ENCODE results near the gene ELMO1. TPM values are rescaled to one million over a fixed set of nuclear protein-coding genes. Genes with fewer than 3 reads are reported as not detected.

The ELMO1 gene
- total and polyA plus RNA-seq, 10 of the 15 experiments (the other 5 are each of a cell fraction or from before 2014, with no cell fraction given): 22.6 to 85.9 (median 56.6) TPM

DNA sequence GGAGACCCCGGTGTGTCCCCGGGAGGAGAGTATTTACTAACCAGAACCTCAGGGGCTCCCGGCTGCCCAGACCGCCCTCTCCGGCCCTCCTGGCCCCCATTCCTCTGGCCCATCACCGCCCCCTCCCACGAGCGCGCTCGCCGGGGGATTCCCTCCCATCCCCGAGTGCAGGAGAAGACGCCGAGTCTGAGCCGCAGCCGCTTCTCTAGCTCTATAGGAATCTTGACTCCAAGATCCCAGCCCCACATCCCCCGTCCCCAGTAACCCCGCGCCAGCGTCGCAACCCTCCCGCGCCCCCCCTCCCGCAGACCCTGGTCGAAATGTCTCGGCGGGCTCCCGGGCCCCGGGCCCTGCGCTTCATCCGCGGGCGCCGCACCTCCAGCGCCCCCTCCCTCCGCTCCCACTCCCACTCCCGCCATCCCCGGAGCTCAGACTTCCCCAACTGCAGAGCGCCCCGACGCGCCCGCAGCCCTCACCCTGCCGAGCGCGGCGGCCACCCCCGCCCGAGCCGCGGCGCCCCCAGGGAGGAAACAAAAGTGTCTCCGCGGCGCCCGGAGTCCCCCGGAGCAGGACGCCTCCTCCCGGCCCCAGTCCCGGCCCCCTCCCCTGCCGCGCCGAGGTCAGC, 541 bp downstream of the ELMO1 start:
- in situ Hi-C loops (cut with MboI): no loop called here
- H4K20me1 ChIP-seq (ENCODE audit: control insufficient read depth, insufficient read depth): no peaks in the 10 kb centered on the region
- CTCF ChIA-PET: interaction anchor here (1.3 to 2.8 kb wide), 2 partner anchors 47 to 54 kb away, joined by 3 to 8 read pairs; no protein-coding TSS in a partner anchor
- peak overlapping the region; percentile 71 for H3K4me3 ChIP-seq
- H3K9ac ChIP-seq (ENCODE audit: control insufficient read depth, insufficient read depth, low read length): peak overlapping the region; percentile 11; the same call in 1 of the 2 replicates
- ATAC-seq: peak; percentile 48
- peak overlapping the region; percentile 37 for H2AFZ ChIP-seq (ENCODE audit: control insufficient read depth, low read depth, low read length)
- H3K4me1 ChIP-seq (ENCODE audit: control insufficient read depth, insufficient read depth, low read length): peaks cover 7% of the 10 kb centered on the region
- no peaks in the 10 kb centered on the region for H3K79me2 ChIP-seq (ENCODE audit: control insufficient read depth, insufficient read depth, low read length)
- no peak for FAIRE-seq
- RAD21 ChIA-PET (ENCODE audit: unreplicated experiment): interaction anchor here (1.5 kb wide), 1 partner anchor 95 kb away, joined by 3 read pairs; no protein-coding TSS in a partner anchor
- H3K9me3 ChIP-seq (replicated peaks; ENCODE audit: control insufficient read depth, insufficient read depth, low read length): no peaks in the 10 kb centered on the region
- BruUV-seq (replicated peaks): no TSS peak
- no peak for DNase-seq (ENCODE audit: low read depth, low spot score)
- no peaks in the 10 kb centered on the region; a peak in 1 of 4 replicates for H3K27me3 ChIP-seq (replicated peaks in 1 of 2; ENCODE audit: control insufficient read depth in 2 of 2, insufficient read depth in 2 of 2, low read length in 1 of 2)
- SMC1A ChIA-PET (ENCODE audit: uncharacterized antibody, unreplicated experiment): interaction anchor here (0.6 to 1.7 kb wide), 3 partner anchors 33 to 386 kb away, joined by 3 read pairs; no protein-coding TSS in a partner anchor
- no peak overlapping the region for H3K27ac ChIP-seq (ENCODE audit: control insufficient read depth, insufficient read depth)
- intact Hi-C loops (cut with micrococcal nuclease; ENCODE audit: unreplicated experiment): loop anchor here (2.0 kb wide), 1 partner anchor 95 kb away; no protein-coding TSS in a partner anchor
- H3K4me2 ChIP-seq (ENCODE audit: control insufficient read depth, insufficient read depth): peak overlapping the region; percentile 94
- no peaks in the 10 kb centered on the region for H3K36me3 ChIP-seq (ENCODE audit: control insufficient read depth in 2 of 2, insufficient read depth in 2 of 2, low read length in 1 of 2)
- POLR2A ChIA-PET: no interaction called here
- TF ChIP-seq DPF2 (IDR thresholded peaks at IDR 0.05) (no peak), RAD51 (IDR thresholded peaks at IDR 0.05) (no peak), RUNX3 (IDR thresholded peaks at IDR 0.05; ENCODE audit: low read length) (no peak), ETV6 (conservative IDR thresholded peaks at IDR 0.05 in 1 of 2, IDR thresholded peaks at IDR 0.05 in 1 of 2; ENCODE audit: borderline replicate concordance in 1 of 2, low read depth in 1 of 2) (no peak), RB1 (IDR thresholded peaks at IDR 0.05; ENCODE audit: borderline replicate concordance) (no peak)
- TF ChIP-seq, protein P1, sequence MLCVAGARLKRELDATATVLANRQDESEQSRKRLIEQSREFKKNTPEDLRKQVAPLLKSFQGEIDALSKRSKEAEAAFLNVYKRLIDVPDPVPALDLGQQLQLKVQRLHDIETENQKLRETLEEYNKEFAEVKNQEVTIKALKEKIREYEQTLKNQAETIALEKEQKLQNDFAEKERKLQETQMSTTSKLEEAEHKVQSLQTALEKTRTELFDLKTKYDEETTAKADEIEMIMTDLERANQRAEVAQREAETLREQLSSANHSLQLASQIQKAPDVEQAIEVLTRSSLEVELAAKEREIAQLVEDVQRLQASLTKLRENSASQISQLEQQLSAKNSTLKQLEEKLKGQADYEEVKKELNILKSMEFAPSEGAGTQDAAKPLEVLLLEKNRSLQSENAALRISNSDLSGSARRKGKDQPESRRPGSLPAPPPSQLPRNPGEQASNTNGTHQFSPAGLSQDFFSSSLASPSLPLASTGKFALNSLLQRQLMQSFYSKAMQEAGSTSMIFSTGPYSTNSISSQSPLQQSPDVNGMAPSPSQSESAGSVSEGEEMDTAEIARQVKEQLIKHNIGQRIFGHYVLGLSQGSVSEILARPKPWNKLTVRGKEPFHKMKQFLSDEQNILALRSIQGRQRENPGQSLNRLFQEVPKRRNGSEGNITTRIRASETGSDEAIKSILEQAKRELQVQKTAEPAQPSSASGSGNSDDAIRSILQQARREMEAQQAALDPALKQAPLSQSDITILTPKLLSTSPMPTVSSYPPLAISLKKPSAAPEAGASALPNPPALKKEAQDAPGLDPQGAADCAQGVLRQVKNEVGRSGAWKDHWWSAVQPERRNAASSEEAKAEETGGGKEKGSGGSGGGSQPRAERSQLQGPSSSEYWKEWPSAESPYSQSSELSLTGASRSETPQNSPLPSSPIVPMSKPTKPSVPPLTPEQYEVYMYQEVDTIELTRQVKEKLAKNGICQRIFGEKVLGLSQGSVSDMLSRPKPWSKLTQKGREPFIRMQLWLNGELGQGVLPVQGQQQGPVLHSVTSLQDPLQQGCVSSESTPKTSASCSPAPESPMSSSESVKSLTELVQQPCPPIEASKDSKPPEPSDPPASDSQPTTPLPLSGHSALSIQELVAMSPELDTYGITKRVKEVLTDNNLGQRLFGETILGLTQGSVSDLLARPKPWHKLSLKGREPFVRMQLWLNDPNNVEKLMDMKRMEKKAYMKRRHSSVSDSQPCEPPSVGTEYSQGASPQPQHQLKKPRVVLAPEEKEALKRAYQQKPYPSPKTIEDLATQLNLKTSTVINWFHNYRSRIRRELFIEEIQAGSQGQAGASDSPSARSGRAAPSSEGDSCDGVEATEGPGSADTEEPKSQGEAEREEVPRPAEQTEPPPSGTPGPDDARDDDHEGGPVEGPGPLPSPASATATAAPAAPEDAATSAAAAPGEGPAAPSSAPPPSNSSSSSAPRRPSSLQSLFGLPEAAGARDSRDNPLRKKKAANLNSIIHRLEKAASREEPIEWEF (IDR thresholded peaks at IDR 0.05; ENCODE audit: insufficient replicate concordance, low read depth, low read length): no peak
- TF ChIP-seq, protein P2, sequence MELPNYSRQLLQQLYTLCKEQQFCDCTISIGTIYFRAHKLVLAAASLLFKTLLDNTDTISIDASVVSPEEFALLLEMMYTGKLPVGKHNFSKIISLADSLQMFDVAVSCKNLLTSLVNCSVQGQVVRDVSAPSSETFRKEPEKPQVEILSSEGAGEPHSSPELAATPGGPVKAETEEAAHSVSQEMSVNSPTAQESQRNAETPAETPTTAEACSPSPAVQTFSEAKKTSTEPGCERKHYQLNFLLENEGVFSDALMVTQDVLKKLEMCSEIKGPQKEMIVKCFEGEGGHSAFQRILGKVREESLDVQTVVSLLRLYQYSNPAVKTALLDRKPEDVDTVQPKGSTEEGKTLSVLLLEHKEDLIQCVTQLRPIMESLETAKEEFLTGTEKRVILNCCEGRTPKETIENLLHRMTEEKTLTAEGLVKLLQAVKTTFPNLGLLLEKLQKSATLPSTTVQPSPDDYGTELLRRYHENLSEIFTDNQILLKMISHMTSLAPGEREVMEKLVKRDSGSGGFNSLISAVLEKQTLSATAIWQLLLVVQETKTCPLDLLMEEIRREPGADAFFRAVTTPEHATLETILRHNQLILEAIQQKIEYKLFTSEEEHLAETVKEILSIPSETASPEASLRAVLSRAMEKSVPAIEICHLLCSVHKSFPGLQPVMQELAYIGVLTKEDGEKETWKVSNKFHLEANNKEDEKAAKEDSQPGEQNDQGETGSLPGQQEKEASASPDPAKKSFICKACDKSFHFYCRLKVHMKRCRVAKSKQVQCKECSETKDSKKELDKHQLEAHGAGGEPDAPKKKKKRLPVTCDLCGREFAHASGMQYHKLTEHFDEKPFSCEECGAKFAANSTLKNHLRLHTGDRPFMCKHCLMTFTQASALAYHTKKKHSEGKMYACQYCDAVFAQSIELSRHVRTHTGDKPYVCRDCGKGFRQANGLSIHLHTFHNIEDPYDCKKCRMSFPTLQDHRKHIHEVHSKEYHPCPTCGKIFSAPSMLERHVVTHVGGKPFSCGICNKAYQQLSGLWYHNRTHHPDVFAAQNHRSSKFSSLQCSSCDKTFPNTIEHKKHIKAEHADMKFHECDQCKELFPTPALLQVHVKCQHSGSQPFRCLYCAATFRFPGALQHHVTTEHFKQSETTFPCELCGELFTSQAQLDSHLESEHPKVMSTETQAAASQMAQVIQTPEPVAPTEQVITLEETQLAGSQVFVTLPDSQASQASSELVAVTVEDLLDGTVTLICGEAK (IDR thresholded peaks at IDR 0.05; ENCODE audit: borderline replicate concordance): no peak
- WGBS (ENCODE audit: insufficient coverage, insufficient replicate concordance, low lambda C conversion rate, missing lambda C conversion rate): 2% methylated on average over 23 of the region's 63 CpGs

All from GM12878 (cell line).